ENCODE results near the gene ICA1L.

ICA1L gene

GRCh38 chr2:202723746-202724145 is 147.8 kb downstream of the ICA1L start:
- DNase-seq, result no peak
